Measurements from ENCODE around the gene PGGHG. TPM values are rescaled to one million over a fixed set of nuclear protein-coding genes. Genes with fewer than 3 reads are reported as not detected.

PGGHG gene
- total and polyA plus RNA-seq, 7 donors, result 1.6 to 68.0 (median 13.0) TPM

DNA sequence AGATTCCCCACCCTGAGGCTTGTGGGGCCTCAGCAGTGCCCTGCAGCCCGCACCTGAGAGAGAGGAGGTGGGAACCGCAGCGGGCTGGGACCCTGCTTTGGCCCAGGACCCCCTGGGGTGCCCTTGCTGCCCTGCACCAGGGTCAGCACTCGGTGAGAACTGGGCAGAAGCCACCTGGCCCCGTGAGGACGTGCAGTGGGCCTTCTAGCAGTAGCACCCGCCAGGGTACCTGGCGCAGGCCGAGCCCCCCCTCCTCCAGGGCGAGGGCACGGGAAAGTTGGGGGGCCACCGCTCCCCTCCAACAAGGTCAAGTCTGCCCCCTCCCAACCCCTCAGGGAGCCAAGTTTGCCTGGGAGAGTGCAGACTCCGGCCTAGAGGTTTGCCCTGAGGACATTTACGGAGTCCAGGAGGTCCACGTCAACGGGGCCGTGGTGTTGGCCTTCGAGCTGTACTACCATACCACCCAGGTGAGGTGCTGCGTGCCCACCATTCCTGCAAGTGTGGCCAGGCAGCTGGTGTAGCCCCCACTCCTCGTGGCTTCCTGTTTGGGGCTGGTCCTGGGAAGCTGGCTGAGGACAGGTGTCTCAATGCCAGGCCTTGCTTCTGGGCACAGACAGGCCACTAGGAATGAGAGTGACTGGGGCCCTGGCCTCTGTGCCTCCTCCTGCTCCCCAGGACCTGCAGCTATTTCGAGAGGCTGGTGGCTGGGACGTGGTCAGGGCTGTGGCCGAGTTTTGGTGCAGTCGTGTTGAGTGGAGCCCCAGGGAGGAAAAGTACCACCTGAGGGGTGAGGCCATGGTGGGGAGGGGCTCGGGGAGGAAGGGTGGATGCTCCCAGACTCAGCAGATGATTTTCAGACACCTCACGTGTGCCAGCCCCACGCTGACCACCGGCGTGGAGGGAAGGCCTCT is 3.5 kb downstream of the PGGHG start:
- no peak overlapping the region for H3K4me3 ChIP-seq
- whole genome bisulfite sequencing, 2 donors, result 91 to 93% methylated on average over 29 of the region's 29 CpGs
- peak; percentile 60 for DNase-seq
- no peaks in the 10 kb centered on the region for H3K9me3 ChIP-seq
- intact Hi-C loops (cut with DNase I), result no loop called here
- TF ChIP-seq EP300 (IDR thresholded peaks at IDR 0.05) (no peak), POLR2AphosphoS5 (IDR thresholded peaks at IDR 0.05) (no peak), POLR2A (IDR thresholded peaks at IDR 0.05) (no peak)
- TF ChIP-seq, protein P1, sequence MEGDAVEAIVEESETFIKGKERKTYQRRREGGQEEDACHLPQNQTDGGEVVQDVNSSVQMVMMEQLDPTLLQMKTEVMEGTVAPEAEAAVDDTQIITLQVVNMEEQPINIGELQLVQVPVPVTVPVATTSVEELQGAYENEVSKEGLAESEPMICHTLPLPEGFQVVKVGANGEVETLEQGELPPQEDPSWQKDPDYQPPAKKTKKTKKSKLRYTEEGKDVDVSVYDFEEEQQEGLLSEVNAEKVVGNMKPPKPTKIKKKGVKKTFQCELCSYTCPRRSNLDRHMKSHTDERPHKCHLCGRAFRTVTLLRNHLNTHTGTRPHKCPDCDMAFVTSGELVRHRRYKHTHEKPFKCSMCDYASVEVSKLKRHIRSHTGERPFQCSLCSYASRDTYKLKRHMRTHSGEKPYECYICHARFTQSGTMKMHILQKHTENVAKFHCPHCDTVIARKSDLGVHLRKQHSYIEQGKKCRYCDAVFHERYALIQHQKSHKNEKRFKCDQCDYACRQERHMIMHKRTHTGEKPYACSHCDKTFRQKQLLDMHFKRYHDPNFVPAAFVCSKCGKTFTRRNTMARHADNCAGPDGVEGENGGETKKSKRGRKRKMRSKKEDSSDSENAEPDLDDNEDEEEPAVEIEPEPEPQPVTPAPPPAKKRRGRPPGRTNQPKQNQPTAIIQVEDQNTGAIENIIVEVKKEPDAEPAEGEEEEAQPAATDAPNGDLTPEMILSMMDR (IDR thresholded peaks at IDR 0.05), result no peak
- no peak overlapping the region for H3K27ac ChIP-seq
- peaks cover 0 to 14% (median 0%) of the 10 kb centered on the region in 4 donors for H3K36me3 ChIP-seq
- peaks cover 0 to 21% (median 17%) of the 10 kb centered on the region in 4 donors for H3K4me1 ChIP-seq
- peaks cover 0 to 32% (median 0%) of the 10 kb centered on the region in 3 donors for H3K27me3 ChIP-seq

DNA sequence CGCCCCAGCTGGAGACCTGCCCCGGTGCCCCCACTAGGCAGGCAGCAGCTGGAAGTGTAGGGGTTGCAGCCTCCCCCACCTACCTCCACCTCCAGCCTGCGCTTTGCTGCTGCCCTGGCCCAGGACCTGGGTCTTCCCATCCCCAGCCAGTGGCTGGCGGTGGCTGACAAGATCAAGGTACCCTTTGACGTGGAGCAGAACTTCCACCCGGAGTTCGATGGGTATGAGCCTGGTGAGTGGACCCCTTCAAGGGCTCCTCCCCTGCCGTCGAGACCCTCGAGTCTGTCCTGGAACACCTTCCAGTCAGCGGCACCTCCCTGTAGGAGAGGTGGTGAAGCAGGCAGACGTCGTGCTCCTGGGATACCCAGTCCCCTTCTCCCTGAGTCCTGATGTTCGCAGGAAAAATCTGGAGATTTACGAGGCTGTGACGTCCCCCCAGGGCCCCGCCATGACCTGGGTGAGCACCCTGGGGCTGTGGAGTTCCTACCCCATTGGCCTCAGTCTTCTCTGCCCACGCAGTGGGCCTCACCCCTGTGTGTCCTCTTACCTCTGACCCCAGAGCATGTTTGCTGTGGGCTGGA is 4.4 kb downstream of the PGGHG start:
- intact Hi-C loops (cut with DNase I), result no loop called here
- 89% methylated on average over 18 of the region's 18 CpGs for WGBS, 2 donors
- DNase-seq, result peak; percentile 61
- Histone ChIP-seq H3K9me3 (no peaks in the 10 kb centered on the region), H3K36me3 (peaks cover 0 to 14% (median 0%) of the 10 kb centered on the region in 4 donors), H3K27ac (no peak overlapping the region), H3K4me1 (peaks cover 0 to 14% (median 11%) of the 10 kb centered on the region in 4 donors), H3K4me3 (no peak overlapping the region), H3K27me3 (peaks cover 4 to 31% (median 7%) of the 10 kb centered on the region in 3 donors)
- no peak for TF ChIP-seq POLR2A (IDR thresholded peaks at IDR 0.05)
- TF ChIP-seq, protein P1 (IDR thresholded peaks at IDR 0.05), result no peak
- TF ChIP-seq EP300 (IDR thresholded peaks at IDR 0.05), result no peak
- no peak for TF ChIP-seq POLR2AphosphoS5 (IDR thresholded peaks at IDR 0.05)

DNA sequence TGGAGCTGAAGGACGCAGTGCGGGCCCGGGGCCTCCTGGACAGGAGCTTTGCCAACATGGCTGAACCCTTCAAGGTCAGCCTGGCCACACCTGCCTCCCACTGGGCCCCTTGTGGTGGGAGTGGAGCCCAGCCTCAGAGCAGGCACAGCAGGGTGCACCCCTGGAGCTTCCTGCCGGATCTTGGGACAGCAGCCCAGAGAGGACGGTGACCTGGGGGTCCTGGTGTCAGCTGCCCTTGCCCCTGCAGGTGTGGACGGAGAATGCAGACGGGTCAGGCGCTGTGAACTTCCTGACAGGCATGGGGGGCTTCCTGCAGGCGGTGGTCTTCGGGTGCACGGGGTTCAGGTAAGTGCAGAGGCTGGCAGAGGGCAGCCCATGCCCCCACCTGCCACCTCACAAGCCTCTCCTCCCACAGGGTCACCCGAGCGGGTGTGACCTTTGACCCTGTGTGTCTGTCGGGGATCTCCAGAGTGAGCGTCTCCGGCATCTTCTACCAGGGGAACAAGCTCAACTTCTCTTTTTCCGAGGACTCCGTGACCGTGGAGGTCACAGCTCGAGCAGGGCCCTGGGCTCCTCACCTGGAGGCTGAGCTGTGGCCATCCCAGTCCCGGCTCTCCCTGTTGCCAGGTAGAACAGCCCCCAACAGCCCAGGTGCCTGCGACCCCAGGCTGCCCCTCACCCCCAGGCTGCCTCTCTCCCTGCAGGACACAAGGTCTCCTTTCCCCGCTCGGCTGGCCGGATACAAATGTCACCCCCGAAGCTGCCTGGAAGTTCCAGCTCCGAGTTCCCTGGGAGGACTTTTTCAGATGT is 5.1 kb downstream of the PGGHG start:
- DNase-seq, result peak; percentile 48
- TF ChIP-seq, protein P1 (IDR thresholded peaks at IDR 0.05), result no peak
- no peak for TF ChIP-seq EP300 (IDR thresholded peaks at IDR 0.05)
- no peak for TF ChIP-seq POLR2AphosphoS5 (IDR thresholded peaks at IDR 0.05)
- TF ChIP-seq POLR2A (IDR thresholded peaks at IDR 0.05), result no peak
- Histone ChIP-seq H3K4me3 (no peak overlapping the region), H3K4me1 (peaks cover 0 to 12% (median 8%) of the 10 kb centered on the region in 4 donors), H3K27me3 (peaks cover 11 to 35% (median 14%) of the 10 kb centered on the region in 3 donors), H3K27ac (no peak overlapping the region), H3K9me3 (no peaks in the 10 kb centered on the region), H3K36me3 (peaks cover 0 to 14% (median 0%) of the 10 kb centered on the region in 4 donors)
- intact Hi-C loops (cut with DNase I), result no loop called here
- WGBS, 2 donors, result 91 to 92% methylated on average over 27 of the region's 27 CpGs

DNA sequence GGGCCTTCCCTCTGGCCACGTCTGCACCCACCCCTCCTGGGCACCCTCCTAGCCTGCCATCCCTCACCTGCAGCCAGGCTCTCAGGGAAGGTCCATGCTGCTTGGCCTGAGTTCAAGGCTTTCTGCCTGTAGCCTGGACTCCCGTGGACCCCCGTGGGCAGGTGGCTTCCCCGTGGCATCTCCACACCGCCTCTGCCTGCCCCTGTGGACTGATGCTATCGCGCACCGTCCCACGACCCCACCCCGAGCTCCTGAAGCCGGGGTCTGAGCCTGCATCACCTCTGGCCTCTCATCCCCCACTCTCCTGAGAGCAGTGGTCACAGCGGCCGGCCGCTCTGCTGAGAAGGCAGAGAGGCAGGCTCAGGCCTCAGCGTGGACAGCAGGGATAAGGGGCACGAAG is 5.9 kb downstream of the PGGHG start:
- Histone ChIP-seq H3K27ac (no peak overlapping the region), H3K36me3 (peaks cover 0 to 14% (median 0%) of the 10 kb centered on the region in 4 donors), H3K9me3 (no peaks in the 10 kb centered on the region), H3K27me3 (peaks cover 18 to 43% (median 21%) of the 10 kb centered on the region in 3 donors), H3K4me3 (no peak overlapping the region), H3K4me1 (peaks cover 0 to 6% (median 2%) of the 10 kb centered on the region in 4 donors)
- intact Hi-C loops (cut with DNase I), result no loop called here
- no peak for TF ChIP-seq POLR2A (IDR thresholded peaks at IDR 0.05)
- no peak for TF ChIP-seq POLR2AphosphoS5 (IDR thresholded peaks at IDR 0.05)
- TF ChIP-seq EP300 (IDR thresholded peaks at IDR 0.05), result no peak
- TF ChIP-seq, protein P1 (IDR thresholded peaks at IDR 0.05), result no peak
- peak; percentile 60 for DNase-seq
- WGBS, 2 donors, result 88 to 95% methylated on average over 16 of the region's 16 CpGs

All from sigmoid colon (tissue), 7 donors.